M059J (cell line): ENCODE results near the gene CHURC1. TPM values are rescaled to one million over a fixed set of nuclear protein-coding genes. Genes with fewer than 3 reads are reported as not detected.

Source experiments
- DNase-seq: peaks from one replicate; pipeline ENCODE4 v3.0.0-alpha.2; 2012; ENCODE audit warnings: low read depth
- total RNA-seq: library from RNA; depleted of rRNA; stranded (reverse); fragments of >200 nt; shearing (Covaris generic); gene quantifications from 2 replicates; pipeline ENCODE4 v1.2.3, GENCODE V29; 2014

The CHURC1 gene
- total RNA-seq, 1 experiment from 2014 or later, result 84.4 TPM

GRCh38 chr14:64938972-64939816 lies 24.9 kb downstream of the CHURC1 start:
- no peak for DNase-seq

GRCh38 chr14:64939817-64940190 lies 25.5 kb downstream of the CHURC1 start:
- no peak for DNase-seq

- no peak for DNase-seq
Observed at GRCh38 chr14:64940336-64940910, 26.2 kb downstream of the CHURC1 start.

DNA sequence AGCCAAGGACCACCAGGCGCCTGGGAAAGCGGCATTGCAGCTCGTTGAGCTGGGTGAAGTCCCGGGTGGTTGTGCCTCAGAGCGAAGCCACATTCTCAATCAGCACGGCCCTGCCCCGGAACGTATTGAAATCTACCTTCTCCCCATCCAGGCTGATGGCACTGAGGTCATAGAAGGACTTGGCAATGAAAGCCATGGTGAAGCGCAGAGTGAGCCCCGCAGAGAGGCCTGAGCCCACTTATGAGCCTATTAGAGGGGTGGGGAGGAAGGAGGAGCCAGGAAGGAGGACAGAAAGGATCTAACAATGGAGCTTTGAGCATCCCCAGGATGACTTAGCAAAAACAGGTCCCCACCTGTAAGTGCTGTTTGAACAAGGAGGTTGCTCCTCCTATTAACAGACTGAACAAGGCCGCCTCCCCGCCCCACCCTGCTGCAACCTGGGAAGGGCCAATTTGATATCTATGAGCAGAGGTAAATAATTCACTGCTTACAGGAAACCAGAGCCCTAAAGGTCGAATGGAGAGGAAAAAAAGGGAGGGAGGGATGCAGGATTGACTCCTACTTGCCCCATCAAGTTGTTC lies 28.4 kb downstream of the CHURC1 start, which contains the start of gene GPX2:
Gene GPX2, minus strand, starts transcription at position 215 of the 581 bp plus-strand sequence. Its CDS starts 19 bp downstream, at position 196.
- DNase-seq, result no peak

DNA sequence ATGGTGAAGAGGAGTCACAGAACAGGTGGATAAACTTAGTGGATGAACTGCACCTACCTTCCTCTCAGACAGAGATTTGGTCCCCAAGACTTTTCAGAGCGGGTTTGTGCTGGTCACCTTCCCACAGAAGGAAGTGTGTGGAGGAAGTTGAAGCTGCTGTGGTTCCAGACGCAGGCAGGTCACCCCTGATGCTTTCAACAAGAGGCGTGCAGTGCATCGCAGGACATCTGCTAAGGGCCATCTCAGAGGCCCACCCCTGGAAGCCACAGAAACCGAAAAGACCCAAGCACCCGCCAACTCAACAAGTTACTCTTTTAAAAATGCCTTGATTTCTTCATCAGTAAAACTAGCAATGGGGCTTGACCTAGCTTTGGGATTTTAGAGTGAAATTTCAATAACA lies 29.3 kb downstream of the CHURC1 start:
- no peak for DNase-seq

DNA sequence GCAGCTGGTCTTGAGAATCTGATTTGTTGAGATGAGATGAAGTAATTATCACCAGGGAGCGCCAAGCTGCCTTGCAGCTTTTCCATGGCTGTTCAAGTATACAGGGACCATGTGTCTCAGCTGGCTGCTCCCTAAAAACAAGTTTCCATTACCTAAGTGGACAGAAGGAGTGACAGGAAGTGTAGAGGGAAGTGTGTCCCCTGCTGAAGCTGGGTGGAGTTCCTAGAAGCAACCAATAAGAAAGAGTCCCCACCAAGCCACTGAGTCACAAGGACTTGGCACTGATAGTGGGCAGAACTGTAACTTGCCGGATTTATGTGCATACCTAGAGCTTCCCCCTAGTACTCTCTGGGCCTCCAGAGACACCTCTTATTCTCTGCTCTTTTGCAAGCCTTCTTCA lies 29.8 kb downstream of the CHURC1 start:
- no peak for DNase-seq

DNA sequence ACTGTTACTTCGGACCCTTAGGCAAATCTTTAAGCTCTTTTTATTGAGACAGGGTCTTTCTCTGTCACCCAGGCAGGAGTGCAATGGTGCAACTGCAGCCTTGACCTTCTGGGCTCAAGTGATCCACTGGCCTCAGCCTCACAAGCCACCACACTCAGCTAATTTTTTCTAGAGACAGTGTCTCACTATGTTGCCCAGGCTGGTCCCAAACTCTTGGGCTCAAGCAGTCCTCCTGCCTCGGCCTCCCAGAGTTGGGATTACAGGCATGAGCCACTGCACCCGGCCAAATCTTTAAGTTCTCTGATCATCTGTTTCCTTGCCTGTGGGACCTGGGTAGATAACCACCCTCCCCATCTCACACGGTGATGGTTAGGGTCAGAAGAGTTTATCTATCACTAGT lies 30.6 kb downstream of the CHURC1 start:
- DNase-seq, result no peak

DNA sequence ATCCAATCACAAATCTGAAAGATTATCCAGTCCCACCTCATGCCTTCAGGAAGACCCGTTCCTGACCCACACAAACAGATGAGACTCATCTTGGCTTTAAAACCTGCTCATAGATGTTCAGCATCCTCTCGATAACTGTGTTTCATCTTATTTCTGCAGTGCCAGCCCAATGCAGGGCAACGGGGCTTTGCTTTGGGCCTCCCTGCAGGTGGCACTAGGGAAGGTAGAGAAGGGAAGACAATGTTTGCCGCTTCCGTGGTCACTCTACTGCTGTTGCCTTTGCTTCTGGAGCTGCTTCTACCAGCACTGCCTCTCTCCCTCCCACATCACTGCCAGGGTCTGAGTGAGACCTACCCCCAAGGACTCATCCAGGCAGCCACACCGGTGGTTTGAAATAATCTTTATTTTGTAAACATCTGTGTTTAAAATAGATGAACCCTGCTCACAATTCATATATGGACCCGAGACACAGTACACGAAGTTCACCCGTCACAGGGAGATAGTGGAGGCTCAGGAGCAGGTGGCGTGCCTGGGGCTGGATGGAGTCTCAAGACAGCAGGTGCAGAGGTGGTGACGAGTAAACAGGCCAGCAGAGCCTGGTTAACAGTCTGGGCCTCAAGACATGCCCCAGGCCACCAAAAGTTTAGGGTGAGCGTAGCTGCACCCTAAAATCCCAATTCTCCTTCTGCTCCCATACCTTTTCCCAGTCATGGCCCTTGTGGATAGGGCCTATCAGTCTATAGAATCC lies 31.4 kb downstream of the CHURC1 start:
- DNase-seq, result no peak

GRCh38 chr14:64946310-64947045 lies 32.2 kb downstream of the CHURC1 start:
- no peak for DNase-seq

DNA sequence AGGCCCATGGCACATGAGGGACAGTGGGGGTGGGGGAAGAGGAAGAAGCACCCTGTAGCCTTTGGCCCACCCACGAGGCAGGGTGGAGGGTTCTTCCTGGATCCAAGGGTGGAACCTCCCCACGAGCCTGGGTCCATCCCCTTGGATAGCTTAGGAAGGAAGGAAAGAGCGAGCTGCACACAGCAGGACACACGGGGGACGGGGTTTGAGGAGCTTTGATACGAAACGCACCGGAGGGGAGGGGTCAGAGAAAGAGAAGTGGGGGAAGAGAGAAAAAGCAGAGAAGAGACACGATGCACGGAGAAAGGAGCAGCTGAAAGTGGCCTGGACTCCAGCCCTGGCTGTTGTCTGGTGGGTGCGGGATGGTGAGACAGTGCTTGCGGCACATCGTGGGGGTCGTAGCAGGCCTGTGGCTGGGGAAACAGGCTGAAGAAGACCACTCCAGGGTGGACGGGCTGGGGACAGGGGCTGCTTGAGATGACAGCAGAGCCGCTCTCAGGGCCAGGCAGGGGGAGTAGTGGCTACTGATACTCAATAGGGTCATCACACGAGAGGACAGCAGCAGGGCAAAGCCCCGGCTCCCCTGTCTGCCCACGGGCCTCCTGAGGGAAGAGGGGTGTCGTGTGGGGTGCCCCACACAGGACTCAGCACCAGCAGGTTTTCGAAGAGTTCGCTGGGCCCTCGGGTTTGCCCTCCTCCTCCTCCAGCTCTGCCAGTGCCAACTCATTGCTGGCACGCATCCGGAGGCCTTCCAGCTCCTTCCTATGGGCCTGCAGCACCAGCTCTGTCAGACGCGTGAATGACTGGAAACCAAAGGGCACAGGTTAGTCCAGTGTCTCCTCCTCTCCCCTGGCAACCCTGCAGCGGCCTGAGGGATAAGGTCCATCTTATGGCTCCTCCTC lies 33.7 kb downstream of the CHURC1 start:
- no peak for DNase-seq

- no peak for DNase-seq
Observed at GRCh38 chr14:64948612-64949210, 34.5 kb downstream of the CHURC1 start.

DNA sequence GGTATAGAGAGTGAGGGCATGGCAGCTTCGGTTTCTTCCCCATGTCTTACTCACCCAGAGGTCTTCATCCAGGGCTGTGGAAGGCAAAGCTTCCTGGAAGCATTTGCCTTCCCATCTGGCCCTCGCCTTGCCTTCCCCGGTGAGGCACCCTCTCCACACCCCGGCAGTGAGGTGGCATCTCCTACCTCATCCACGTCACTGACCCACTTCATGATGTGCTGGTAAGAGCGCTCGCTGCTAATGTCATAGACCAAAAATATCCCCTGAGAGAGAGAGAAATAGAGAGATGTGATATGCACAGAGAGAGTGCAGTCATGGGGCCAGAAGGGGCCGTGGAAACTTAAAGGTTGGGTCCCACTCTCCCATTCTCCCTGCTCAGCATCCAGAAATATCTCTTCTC lies 36.6 kb downstream of the CHURC1 start:
- DNase-seq, result no peak

GRCh38 chr14:64951291-64951690 lies 37.0 kb downstream of the CHURC1 start:
- no peak for DNase-seq

DNA sequence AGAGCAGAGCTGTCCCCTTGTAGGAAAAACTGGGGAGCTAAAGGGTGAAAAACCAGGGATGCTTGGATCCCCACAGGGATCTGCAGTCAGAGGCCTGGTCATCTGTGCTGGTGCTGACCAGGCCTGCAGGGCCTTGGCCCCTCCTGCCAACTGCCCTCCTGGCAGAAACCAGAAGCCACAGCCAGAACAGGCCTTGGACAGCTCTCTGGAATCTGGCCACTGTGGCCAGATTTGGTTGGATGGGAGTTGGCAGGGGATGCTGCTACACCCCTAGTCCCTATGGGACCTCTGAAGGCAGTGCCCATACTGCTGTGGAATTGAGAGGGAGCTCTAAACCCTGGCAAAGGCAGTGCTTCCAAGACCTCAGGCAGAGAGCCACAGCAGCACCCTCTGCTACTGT lies 37.5 kb downstream of the CHURC1 start:
- no peak for DNase-seq

- no peak for DNase-seq
Observed at GRCh38 chr14:64952598-64953309, 38.5 kb downstream of the CHURC1 start.

GRCh38 chr14:64953310-64953654 lies 39.0 kb downstream of the CHURC1 start:
- DNase-seq, result no peak

- no peak for DNase-seq
Observed at GRCh38 chr14:64953661-64954060, 39.4 kb downstream of the CHURC1 start.

DNA sequence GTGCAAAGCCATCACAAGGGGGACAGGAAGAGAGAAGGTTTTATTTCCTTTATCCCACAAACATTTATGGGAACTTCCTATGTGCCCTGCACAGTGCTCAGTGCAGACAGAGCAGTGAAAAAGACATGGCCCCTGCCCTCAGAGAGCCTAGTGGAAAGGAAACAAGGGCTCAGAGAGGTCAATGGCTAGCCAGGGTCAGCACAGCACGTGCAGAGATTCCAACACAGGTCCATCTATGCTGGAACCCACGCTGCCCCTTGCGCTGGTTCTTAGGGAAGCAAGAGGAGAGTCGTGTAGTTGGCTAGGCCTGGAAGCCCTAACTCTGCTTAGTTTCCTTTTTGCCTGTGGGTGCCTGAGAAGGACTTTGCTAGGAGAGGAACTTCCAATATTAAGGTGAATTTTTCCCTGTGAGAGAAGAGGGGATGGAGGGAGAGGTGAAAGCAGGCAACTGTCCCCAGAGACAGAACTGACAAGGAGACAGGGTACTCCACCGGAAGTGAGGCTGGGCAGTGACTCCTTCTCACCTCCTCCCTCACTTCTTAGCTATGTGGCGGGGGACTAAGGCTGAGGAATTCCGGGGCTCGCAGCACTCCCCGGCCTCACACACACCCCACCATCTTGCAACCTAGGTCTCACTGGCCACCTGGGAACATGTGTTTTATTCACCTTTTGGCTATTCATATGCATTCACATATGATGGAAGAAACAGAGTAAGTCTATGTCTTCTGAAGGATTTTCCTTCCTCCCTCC lies 40.4 kb downstream of the CHURC1 start:
- no peak for DNase-seq

DNA sequence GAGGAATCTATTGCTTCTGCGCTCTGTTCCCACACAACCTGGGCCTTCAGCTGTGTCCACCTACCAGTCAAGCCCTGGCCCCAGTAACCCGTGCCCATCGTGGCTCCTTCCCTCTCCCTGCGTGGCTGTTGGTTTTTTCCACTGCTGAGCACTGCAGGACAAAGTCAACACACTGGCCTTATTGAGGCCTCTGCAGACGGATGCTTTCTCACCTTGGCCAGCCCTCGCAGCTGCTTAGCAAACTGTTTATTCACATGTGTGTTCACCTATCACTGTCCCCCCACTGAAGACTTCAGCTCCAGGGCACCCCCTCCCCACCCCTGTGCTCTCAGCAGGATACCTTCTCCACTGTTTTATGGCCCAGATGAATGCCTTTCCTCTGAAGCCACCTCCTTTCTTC lies 41.0 kb downstream of the CHURC1 start:
- no peak for DNase-seq
